Mesendoderm (in vitro differentiated cells): ENCODE results near the gene M1AP.
A peak's percentile ranks its signal among the peaks of the same experiment; 100 is the strongest.

Source experiments
- DNase-seq: peaks from one replicate; pipeline ENCODE4 v3.0.0; 2013
- H2AK5ac ChIP-seq: 2 replicates; pipeline ENCODE4 v1.6.1; 2013; ENCODE audit warnings: low read length, inconsistent platforms
- H2BK120ac ChIP-seq: 2 replicates; pipeline ENCODE4 v1.6.1; 2013; ENCODE audit warnings: low read depth, mild to moderate bottlenecking, low read length, moderate library complexity, mixed read lengths
- H2BK15ac ChIP-seq: replicated peaks from 2 replicates; pipeline ENCODE4 v1.6.1; 2013; ENCODE audit warnings: low read depth, mild to moderate bottlenecking, moderate library complexity
- H2BK5ac ChIP-seq: 2 replicates; pipeline ENCODE4 v1.6.1; 2013; ENCODE audit warnings: low read length, inconsistent platforms
- H3K18ac ChIP-seq: 2 replicates; pipeline ENCODE4 v1.6.1; 2013; ENCODE audit warnings: mild to moderate bottlenecking, low read length, mixed read lengths
- H3K23ac ChIP-seq: one replicate; pipeline ENCODE4 v1.6.1; 2013; ENCODE audit warnings: low read length
- H3K27ac ChIP-seq: 2 replicates; pipeline ENCODE4 v1.5.1; 2013; ENCODE audit warnings: low read depth, mild to moderate bottlenecking, inconsistent platforms, low read length, moderate library complexity
- H3K27me3 ChIP-seq: 2 replicates; pipeline ENCODE4 v1.6.1; 2013; ENCODE audit warnings: low read length, control low read depth, mild to moderate bottlenecking, inconsistent platforms; ENCODE audit not compliant: insufficient read depth, poor library complexity
- H3K36me3 ChIP-seq: 2 replicates; pipeline ENCODE4 v1.6.1; 2013; ENCODE audit warnings: low read length, inconsistent platforms; ENCODE audit not compliant: control insufficient read depth, insufficient read depth
- H3K4ac ChIP-seq: one replicate; pipeline ENCODE4 v1.6.1; 2013; ENCODE audit warnings: low read depth, mild to moderate bottlenecking, low read length, moderate library complexity
- H3K4me1 ChIP-seq: 2 replicates; pipeline ENCODE4 v1.6.1; 2013; ENCODE audit warnings: low read depth, low read length, inconsistent platforms; ENCODE audit not compliant: control insufficient read depth
- H3K4me2 ChIP-seq: 2 replicates; pipeline ENCODE4 v1.6.1; 2013; ENCODE audit warnings: low read length
- H3K4me3 ChIP-seq: 2 replicates; pipeline ENCODE4 v1.5.1; 2013; ENCODE audit warnings: mild to moderate bottlenecking, low read length
- H3K56ac ChIP-seq: one replicate; pipeline ENCODE4 v1.6.1; 2013; ENCODE audit warnings: low read length
- H3K79me1 ChIP-seq: 2 replicates; pipeline ENCODE4 v1.6.1; 2013; ENCODE audit warnings: low read length, inconsistent platforms
- H3K79me2 ChIP-seq: 2 replicates; pipeline ENCODE4 v1.6.1; 2013; ENCODE audit warnings: mild to moderate bottlenecking, low read length; ENCODE audit not compliant: control insufficient read depth, insufficient read depth
- H3K9ac ChIP-seq: 2 replicates; pipeline ENCODE4 v1.6.1; 2013; ENCODE audit warnings: low read length, inconsistent platforms
- H4K5ac ChIP-seq: one replicate; pipeline ENCODE4 v1.6.1; 2013; ENCODE audit warnings: low read length
- H4K8ac ChIP-seq: one replicate; pipeline ENCODE4 v1.6.1; 2013; ENCODE audit warnings: low read depth, mild to moderate bottlenecking, control low read depth, low read length, moderate library complexity
- WGBS: extraction: QIAGEN DNeasy Blood & Tissue Kit; methylation state at CpG from one replicate; pipeline ENCODE4 v1.1.7; 2013; ENCODE audit warnings: low lambda C conversion rate, missing lambda C conversion rate; ENCODE audit not compliant: insufficient coverage; ENCODE audit errors: extremely low coverage; 5-methylcytosine and 5-hydroxymethylcytosine counted together

The M1AP gene

DNA sequence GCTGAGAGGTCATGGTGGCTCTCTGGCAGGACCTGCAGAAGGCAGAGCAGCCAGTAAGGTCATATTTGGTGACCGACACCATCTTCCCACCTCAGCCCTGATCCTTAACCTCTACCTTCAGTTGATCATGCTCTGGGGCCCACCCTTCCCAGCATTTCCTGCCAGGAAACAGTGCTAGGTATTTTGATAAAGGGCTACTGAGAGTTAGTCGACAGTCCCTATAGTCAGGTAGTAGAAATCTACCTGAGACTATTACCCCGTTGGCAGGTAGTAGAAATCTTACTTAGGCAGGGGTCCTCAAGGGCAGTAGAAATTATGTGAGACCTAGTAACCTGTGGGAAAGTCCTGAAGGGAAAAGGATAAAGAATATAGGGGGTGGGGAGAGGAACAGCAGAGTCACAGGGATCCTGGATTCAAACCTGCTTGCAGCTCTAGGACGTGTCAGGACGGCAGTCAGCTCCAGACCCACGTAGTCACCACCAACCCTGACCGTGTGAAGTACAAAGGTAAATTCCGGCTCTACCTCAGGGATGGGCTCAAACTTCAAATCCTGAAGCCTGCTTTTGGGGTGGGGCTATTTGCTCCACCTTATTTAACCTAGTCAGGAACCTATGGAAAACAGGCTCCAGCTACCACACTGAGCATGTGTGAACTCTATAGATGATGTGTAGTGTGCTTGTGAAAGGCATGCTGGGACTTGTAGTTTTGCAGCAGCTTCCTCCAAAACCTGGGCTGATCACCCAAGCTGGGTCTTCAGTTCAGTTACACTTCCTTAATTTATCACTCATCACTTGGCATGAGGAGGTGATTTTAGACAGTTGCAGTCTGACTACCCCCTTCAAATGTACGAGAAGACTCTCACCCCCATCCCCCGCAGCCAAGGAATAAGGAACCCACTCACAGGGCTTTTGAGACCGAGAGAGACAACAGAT is 122.1 kb downstream of the M1AP start, which contains the start of gene DQX1:
Gene DQX1 (minus strand): TSS at position 515 of the 932 bp plus-strand sequence. CDS start 502 bp downstream, at position 13.
- H4K8ac ChIP-seq, result no peak within 1 kb of the TSS
- H2AK5ac ChIP-seq, result no peak within 1 kb of the TSS
- peaks cover 16% of the 10 kb centered on the region for H3K79me2 ChIP-seq
- H2BK5ac ChIP-seq, result no peak within 1 kb of the TSS
- no peak within 1 kb of the TSS for H2BK15ac ChIP-seq
- H3K79me1 ChIP-seq, result peaks cover 16% of the 10 kb centered on the region
- no peak within 1 kb of the TSS for H3K27ac ChIP-seq
- no peak within 1 kb of the TSS for H3K23ac ChIP-seq
- H3K56ac ChIP-seq, result no peak within 1 kb of the TSS
- no peak within 1 kb of the TSS for H3K9ac ChIP-seq
- H3K4me1 ChIP-seq, result peaks cover 8% of the 10 kb centered on the region
- no peak within 1 kb of the TSS for H3K4ac ChIP-seq
- no peak within 1 kb of the TSS for H3K18ac ChIP-seq
- H2BK120ac ChIP-seq, result no peak within 1 kb of the TSS
- H4K5ac ChIP-seq, result no peak within 1 kb of the TSS
- H3K4me2 ChIP-seq, result no peak within 1 kb of the TSS
- no peak within 1 kb of the TSS for H3K4me3 ChIP-seq
- H3K36me3 ChIP-seq, result peaks cover 6% of the 10 kb centered on the region
- no CpG with 5 or more reads among the region's 11 CpGs for WGBS
- peak; percentile 84 for DNase-seq
- no peaks in the 10 kb centered on the region for H3K27me3 ChIP-seq

DNA sequence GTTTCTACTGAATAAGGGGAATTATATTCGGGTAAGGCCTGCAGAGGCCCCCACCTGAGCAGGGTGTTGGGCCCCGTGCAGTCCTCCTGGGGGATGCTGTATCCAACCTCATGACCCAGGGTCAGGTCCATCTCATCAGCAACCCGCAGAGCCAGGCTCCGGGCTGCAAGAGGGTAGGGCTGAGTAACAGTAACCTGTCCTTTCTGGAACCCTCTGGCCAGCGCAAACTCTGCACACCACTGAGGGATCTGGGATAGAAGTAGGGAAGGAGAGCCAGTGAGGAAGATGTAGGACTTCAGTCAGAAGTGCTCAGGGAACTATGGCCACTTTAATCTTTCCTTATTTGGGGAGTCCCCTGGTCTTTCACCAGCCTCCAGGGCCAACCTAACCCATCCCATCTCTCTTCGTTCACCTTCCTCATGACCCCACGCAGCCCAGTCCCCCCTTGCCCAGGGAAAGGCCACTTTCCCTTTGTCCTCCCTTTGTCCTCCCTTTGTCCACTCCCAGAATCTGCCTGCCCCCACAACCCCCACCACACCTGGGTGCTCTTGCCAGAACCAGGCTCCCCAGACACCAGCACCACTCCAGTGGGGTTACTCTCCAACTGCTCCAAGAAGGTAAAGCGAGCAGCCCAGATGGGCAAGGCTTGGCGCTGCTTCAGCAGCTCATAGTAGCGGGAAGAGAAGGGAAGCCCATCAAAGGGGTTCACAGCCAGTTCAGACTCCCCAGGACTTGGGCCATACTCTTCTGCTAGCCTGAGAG is 123.0 kb downstream of the M1AP start:
- H3K18ac ChIP-seq, result no peak overlapping the region
- no peak overlapping the region for H2BK15ac ChIP-seq
- no peak overlapping the region for H2BK120ac ChIP-seq
- peaks cover 16% of the 10 kb centered on the region for H3K79me2 ChIP-seq
- H4K8ac ChIP-seq, result no peak overlapping the region
- no peak overlapping the region for H2BK5ac ChIP-seq
- no peak overlapping the region for H2AK5ac ChIP-seq
- H3K79me1 ChIP-seq, result peaks cover 16% of the 10 kb centered on the region
- DNase-seq, result no peak
- H3K4ac ChIP-seq, result no peak overlapping the region
- H3K4me3 ChIP-seq, result no peak overlapping the region
- H3K23ac ChIP-seq, result no peak overlapping the region
- H3K4me2 ChIP-seq, result no peak overlapping the region
- H3K56ac ChIP-seq, result no peak overlapping the region
- whole genome bisulfite sequencing, result no CpG with 5 or more reads among the region's 10 CpGs
- H4K5ac ChIP-seq, result no peak overlapping the region
- peaks cover 6% of the 10 kb centered on the region for H3K36me3 ChIP-seq
- H3K9ac ChIP-seq, result no peak overlapping the region
- H3K27me3 ChIP-seq, result no peaks in the 10 kb centered on the region
- peaks cover 7% of the 10 kb centered on the region for H3K4me1 ChIP-seq
- no peak overlapping the region for H3K27ac ChIP-seq

DNA sequence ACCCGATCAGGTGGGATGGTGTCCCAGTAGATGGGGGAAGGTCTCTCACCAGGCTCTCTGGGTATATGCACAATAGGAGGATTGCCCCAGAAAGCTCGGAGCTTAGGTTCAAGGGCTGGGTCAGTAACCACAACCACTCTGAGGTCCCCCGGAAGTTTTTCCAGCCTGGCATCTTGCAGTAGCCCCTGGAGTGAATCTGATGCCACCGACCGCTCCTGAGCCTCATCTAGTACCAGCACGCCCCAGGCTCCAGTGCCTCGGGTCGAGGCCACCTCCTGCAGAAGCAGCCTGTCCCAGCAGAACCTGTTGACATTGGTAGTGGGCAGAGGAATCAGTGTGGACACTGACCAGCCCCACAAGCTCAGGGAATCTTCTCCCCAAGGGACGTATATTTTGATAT is 124.1 kb downstream of the M1AP start:
- Histone ChIP-seq H3K79me1 (peaks cover 14% of the 10 kb centered on the region), H3K56ac (no peak overlapping the region)

DNA sequence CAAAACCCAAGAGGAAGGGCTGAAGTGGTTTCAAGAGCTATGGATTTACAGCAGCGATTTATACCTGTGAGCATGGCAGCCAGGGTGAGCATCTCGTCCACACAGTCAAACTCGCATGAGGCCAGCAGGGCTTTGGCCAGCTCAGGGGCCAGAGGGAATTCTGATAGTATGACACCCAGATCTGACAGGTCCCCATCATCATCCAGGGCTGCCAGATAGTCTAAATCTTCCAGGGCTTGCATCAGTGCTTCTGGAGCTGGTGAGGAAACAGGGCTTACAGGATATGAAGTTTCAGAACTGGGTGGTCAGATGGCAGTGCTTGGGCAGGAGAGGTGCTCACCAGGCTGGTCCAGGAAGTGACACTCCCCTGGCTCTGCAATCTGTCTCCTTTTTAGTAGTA is 125.6 kb downstream of the M1AP start:
- H2BK120ac ChIP-seq, result no peak overlapping the region
- H4K5ac ChIP-seq, result no peak overlapping the region
- H3K27ac ChIP-seq, result no peak overlapping the region
- no peak overlapping the region for H3K56ac ChIP-seq
- no peak overlapping the region for H3K4me3 ChIP-seq
- H2BK5ac ChIP-seq, result no peak overlapping the region
- no peaks in the 10 kb centered on the region for H3K4me1 ChIP-seq
- no peak for DNase-seq
- WGBS, result no CpG with 5 or more reads among the region's 3 CpGs
- H3K27me3 ChIP-seq, result peaks cover 22% of the 10 kb centered on the region
- H3K18ac ChIP-seq, result no peak overlapping the region
- H3K23ac ChIP-seq, result no peak overlapping the region
- no peak overlapping the region for H2AK5ac ChIP-seq
- no peak overlapping the region for H3K9ac ChIP-seq
- H3K79me1 ChIP-seq, result no peaks in the 10 kb centered on the region
- H3K36me3 ChIP-seq, result peaks cover 4% of the 10 kb centered on the region
- H3K4ac ChIP-seq, result no peak overlapping the region
- no peak overlapping the region for H3K4me2 ChIP-seq
- H3K79me2 ChIP-seq, result no peaks in the 10 kb centered on the region
- H2BK15ac ChIP-seq, result no peak overlapping the region
- H4K8ac ChIP-seq, result no peak overlapping the region

More for the DNA sequence above, 124.1 kb downstream of the M1AP start:
- Histone ChIP-seq H3K4me2 (no peak overlapping the region), H3K4ac (no peak overlapping the region), H3K27me3 (peaks cover 9% of the 10 kb centered on the region), H3K23ac (no peak overlapping the region), H3K27ac (no peak overlapping the region), H3K18ac (no peak overlapping the region), H2BK5ac (no peak overlapping the region), H4K8ac (no peak overlapping the region), H3K4me1 (peaks cover 7% of the 10 kb centered on the region), H4K5ac (no peak overlapping the region), H2BK120ac (no peak overlapping the region), H2BK15ac (no peak overlapping the region), H3K36me3 (peaks cover 6% of the 10 kb centered on the region), H3K9ac (no peak overlapping the region), H3K4me3 (no peak overlapping the region), H3K79me2 (peaks cover 14% of the 10 kb centered on the region), H2AK5ac (no peak overlapping the region)
- WGBS, result no CpG with 5 or more reads among the region's 9 CpGs
- DNase-seq, result no peak

DNA sequence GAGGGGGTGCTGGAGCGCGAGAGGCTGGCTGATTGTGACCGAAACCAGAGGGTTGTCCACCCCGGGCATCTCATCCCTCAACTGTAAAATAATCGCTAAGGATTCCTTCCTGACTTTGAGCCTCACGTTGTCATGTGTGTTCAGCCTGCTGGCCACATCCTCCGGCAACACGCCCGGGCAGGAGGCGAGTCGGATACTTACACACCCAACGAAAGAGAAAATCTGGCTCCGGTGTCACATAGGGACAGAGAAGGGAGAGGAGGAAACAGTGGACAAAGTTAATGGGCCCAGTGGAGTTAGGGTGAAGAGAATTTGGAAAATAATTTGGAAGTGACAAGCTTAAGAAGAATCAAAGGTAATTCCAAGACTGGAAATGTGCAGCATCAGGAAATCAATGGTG is 131.5 kb downstream of the M1AP start:
- no peaks in the 10 kb centered on the region for H3K79me1 ChIP-seq
- no peak overlapping the region for H4K5ac ChIP-seq
- H3K27ac ChIP-seq, result no peak overlapping the region
- no peak overlapping the region for H3K9ac ChIP-seq
- no peaks in the 10 kb centered on the region for H3K79me2 ChIP-seq
- H3K36me3 ChIP-seq, result no peaks in the 10 kb centered on the region
- H4K8ac ChIP-seq, result no peak overlapping the region
- no peak overlapping the region for H3K23ac ChIP-seq
- H3K4me1 ChIP-seq, result peaks cover 3% of the 10 kb centered on the region
- H3K4me3 ChIP-seq, result no peak overlapping the region
- no peak overlapping the region for H3K4ac ChIP-seq
- WGBS, result no CpG with 5 or more reads among the region's 13 CpGs
- DNase-seq, result no peak
- no peak overlapping the region for H3K4me2 ChIP-seq
- no peak overlapping the region for H2BK5ac ChIP-seq
- H3K18ac ChIP-seq, result no peak overlapping the region
- no peak overlapping the region for H3K56ac ChIP-seq
- H3K27me3 ChIP-seq, result peaks cover 68% of the 10 kb centered on the region
- H2BK15ac ChIP-seq, result no peak overlapping the region
- no peak overlapping the region for H2AK5ac ChIP-seq
- no peak overlapping the region for H2BK120ac ChIP-seq
